Testis (tissue), 2 donors: ENCODE data around the gene CCDC71L.
A peak's percentile ranks its signal among the peaks of the same experiment; 100 is the strongest.

Experiments
- POLR2A ChIP-seq: fragments of 450-650 bp; IDR thresholded peaks from one replicate; pipeline ENCODE4 v1.6.1; 2017; ENCODE audit warnings: antibody characterized with exemption, mild to moderate bottlenecking, moderate library complexity
- TF ChIP-seq, protein P1 (sequence below), 3 experiments: fragments of 450-650 bp in 2 of 3; fragments of 200-600 bp in 1 of 3; sonication (generic) in 1 of 3; IDR thresholded peaks; one replicate each; pipeline ENCODE4 v1.5.1; 2016 to 2019; ENCODE audit warnings: antibody characterized with exemption in 3 of 3, mild to moderate bottlenecking in 2 of 3, moderate library complexity in 1 of 3

DNA sequence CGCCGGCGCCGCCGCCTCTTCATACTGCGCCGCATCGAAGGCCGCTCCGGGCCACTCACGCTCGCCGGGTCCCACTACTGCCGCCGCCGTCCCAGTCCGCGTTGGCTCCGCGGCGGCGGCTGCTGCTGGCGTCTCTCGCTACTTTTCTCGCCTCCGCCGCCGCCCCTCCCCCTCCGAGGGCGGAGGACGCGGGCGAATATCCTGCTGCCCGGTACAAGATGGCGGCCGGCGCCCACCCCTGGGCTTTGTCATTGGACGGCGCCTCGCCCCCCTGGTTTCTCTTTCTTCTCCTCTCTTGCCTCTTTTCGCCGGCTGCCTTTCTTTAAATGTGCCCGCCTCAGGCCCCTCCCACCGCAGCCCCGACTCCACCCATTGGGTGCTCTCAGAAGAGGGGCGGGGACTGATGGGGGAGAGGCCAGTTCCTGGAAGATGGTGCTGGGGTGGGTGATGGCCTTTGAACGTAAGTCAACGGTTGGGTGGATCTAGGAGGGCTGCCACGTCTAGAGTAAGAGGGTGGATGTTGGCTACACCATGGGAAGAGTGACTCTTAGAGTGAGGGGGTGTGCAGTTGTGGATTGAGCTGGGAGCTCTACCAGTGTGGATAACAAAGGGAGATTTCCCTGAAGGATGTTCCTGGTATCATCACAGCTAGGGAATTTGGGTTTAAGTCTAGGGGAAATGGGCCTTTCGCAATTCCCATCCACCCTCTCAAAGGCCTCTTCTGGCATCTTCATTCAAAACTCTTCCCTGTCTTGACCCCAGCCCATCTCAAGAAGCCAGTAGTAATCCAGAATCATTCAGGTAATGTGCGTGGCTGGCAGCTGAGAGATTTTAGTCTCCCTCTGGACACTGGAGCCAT is at the start of gene CCDC71L:
- TF ChIP-seq, protein P1, sequence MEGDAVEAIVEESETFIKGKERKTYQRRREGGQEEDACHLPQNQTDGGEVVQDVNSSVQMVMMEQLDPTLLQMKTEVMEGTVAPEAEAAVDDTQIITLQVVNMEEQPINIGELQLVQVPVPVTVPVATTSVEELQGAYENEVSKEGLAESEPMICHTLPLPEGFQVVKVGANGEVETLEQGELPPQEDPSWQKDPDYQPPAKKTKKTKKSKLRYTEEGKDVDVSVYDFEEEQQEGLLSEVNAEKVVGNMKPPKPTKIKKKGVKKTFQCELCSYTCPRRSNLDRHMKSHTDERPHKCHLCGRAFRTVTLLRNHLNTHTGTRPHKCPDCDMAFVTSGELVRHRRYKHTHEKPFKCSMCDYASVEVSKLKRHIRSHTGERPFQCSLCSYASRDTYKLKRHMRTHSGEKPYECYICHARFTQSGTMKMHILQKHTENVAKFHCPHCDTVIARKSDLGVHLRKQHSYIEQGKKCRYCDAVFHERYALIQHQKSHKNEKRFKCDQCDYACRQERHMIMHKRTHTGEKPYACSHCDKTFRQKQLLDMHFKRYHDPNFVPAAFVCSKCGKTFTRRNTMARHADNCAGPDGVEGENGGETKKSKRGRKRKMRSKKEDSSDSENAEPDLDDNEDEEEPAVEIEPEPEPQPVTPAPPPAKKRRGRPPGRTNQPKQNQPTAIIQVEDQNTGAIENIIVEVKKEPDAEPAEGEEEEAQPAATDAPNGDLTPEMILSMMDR (IDR thresholded peaks at IDR 0.05), result no peak
- TF ChIP-seq POLR2A, result peak; percentile 89
